Endothelial cell of umbilical vein (primary cell): Measurements from ENCODE around the gene HELZ2. TPM values are rescaled to one million over a fixed set of nuclear protein-coding genes. Genes with fewer than 3 reads are reported as not detected.

Experiments
- BruUV-seq: library from RNA; stranded (reverse); fragments of 400-500 nt; replicated peaks from 2 replicates; lab custom pipeline; 2021; lab: Mats Ljungman, UMichigan
- CTCF ChIA-PET: fragments of 300-600, 350-600 bp; sonication (Branson Sonifier 250); formaldehyde crosslinking; loops from one replicate; lab custom pipeline; 2021; ENCODE audit warnings: antibody characterized with exemption, inconsistent platforms; lab: Charles Lee
- POLR2A ChIA-PET: fragments of 300-600, 350-600 bp; sonication (Branson Sonifier 250); formaldehyde crosslinking; loops from one replicate; lab custom pipeline; 2021; ENCODE audit warnings: antibody characterized with exemption, inconsistent platforms; lab: Charles Lee
- DNase-seq: peaks from one replicate; pipeline ENCODE4 v3.0.0-alpha.2; 2011; ENCODE audit warnings: low read depth, low spot score
- FAIRE-seq: peaks from 2 replicates; lab custom pipeline; 2011; peaks lifted over from hg19 to GRCh38; lab: Jason Lieb, UNC
- H2AFZ ChIP-seq: 2 replicates; pipeline ENCODE4 v1.6.0; 2012; ENCODE audit warnings: low read depth, low read length, control low read depth, inconsistent platforms
- H3K27ac ChIP-seq: 2 replicates; pipeline ENCODE4 v1.5.1; 2011; ENCODE audit warnings: low read depth, mild to moderate bottlenecking, control low read depth, low read length, moderate library complexity; ENCODE audit not compliant: insufficient read depth
- H3K27me3 ChIP-seq, 2 experiments: 2 replicates each; pipeline versions ENCODE4 v1.6.0 to v1.6.1; 2011; ENCODE audit warnings: low read length in 2 of 2, mixed read lengths in 1 of 2; ENCODE audit not compliant: control insufficient read depth in 2 of 2, insufficient read depth in 2 of 2
- H3K36me3 ChIP-seq, 2 experiments: 2 replicates in 1 of 2; 3 replicates in 1 of 2; pipeline ENCODE4 v1.5.1; 2011; ENCODE audit warnings: low read length in 2 of 2, mild to moderate bottlenecking in 1 of 2, moderate library complexity in 1 of 2; ENCODE audit not compliant: control insufficient read depth in 2 of 2, insufficient read depth in 2 of 2; ENCODE audit errors: extremely low read depth in 1 of 2
- H3K4me1 ChIP-seq: 3 replicates; pipeline ENCODE4 v1.5.1; 2011; ENCODE audit warnings: mild to moderate bottlenecking, low read length; ENCODE audit not compliant: control insufficient read depth, insufficient read depth; ENCODE audit errors: extremely low read depth
- H3K4me2 ChIP-seq: 2 replicates; pipeline ENCODE4 v1.6.1; 2011; ENCODE audit warnings: low read length, control low read depth, mixed read lengths; ENCODE audit not compliant: insufficient read depth
- H3K4me3 ChIP-seq, 3 experiments: fragments of 200-600 bp in 1 of 3; sonication (generic), shearing (Covaris generic) in 1 of 3; replicated peaks in 1 of 3; 2 replicates each; pipeline ENCODE4 v1.5.1; 2011 to 2016; ENCODE audit warnings: control low read depth in 3 of 3, low read length in 3 of 3, mild to moderate bottlenecking in 2 of 3, inconsistent platforms in 1 of 3, low read depth in 1 of 3, moderate library complexity in 1 of 3; ENCODE audit not compliant: insufficient read depth in 1 of 3
- H3K79me2 ChIP-seq: 2 replicates; pipeline ENCODE4 v1.6.0; 2012; ENCODE audit warnings: low read length, inconsistent platforms; ENCODE audit not compliant: control insufficient read depth, insufficient read depth
- H3K9ac ChIP-seq: replicated peaks from 2 replicates; pipeline ENCODE3; 2011; ENCODE audit warnings: low read length, control low read depth; ENCODE audit not compliant: insufficient read depth; ENCODE audit errors: extremely low read depth
- H3K9me1 ChIP-seq: replicated peaks from 3 replicates; pipeline ENCODE4 v1.6.0; 2011; ENCODE audit warnings: mild to moderate bottlenecking, low read length; ENCODE audit not compliant: control insufficient read depth, insufficient read depth; ENCODE audit errors: extremely low read depth
- H3K9me3 ChIP-seq: replicated peaks from 2 replicates; pipeline ENCODE4 v1.5.1; 2012; ENCODE audit warnings: low read length, inconsistent platforms; ENCODE audit not compliant: control insufficient read depth, insufficient read depth
- H4K20me1 ChIP-seq: replicated peaks from 2 replicates; pipeline ENCODE3; 2011; ENCODE audit warnings: mild to moderate bottlenecking, low read length; ENCODE audit not compliant: control insufficient read depth, insufficient read depth; ENCODE audit errors: extremely low read depth
- CTCF ChIP-seq, 2 donors: IDR thresholded peaks; 1 replicate in 1 of 2; 2 replicates in 1 of 2; pipeline ENCODE4 v1.5.1; 2011; ENCODE audit warnings: low read length in 2 of 2, mild to moderate bottlenecking in 2 of 2, moderate library complexity in 2 of 2, control low read depth in 1 of 2, inconsistent platforms in 1 of 2, low read depth in 1 of 2; ENCODE audit not compliant: insufficient read depth in 1 of 2; ENCODE audit errors: extremely low read depth in 1 of 2
- FOS ChIP-seq: IDR thresholded peaks from 2 replicates; pipeline ENCODE4 v1.6.1; 2011; ENCODE audit warnings: mild to moderate bottlenecking, low read length, moderate library complexity, borderline replicate concordance; ENCODE audit not compliant: insufficient read depth
- GATA2 ChIP-seq: IDR thresholded peaks from 2 replicates; pipeline ENCODE4 v1.7.0; 2011; ENCODE audit warnings: low read depth, mild to moderate bottlenecking, moderate library complexity, mixed read lengths, low read length; ENCODE audit not compliant: insufficient read length, insufficient read depth
- MYC ChIP-seq: IDR thresholded peaks from one replicate; pipeline ENCODE4 v1.6.1; 2011; ENCODE audit warnings: mild to moderate bottlenecking, low read depth, low read length
- POLR2AphosphoS5 ChIP-seq: IDR thresholded peaks from 2 replicates; pipeline ENCODE4 v1.6.1; 2012; ENCODE audit warnings: low read depth, mild to moderate bottlenecking, control low read depth, low read length, moderate library complexity; ENCODE audit not compliant: insufficient read depth
- dilution Hi-C: fragments of 300-500 bp; cut with MboI; formaldehyde crosslinking; loops from one replicate; pipeline ENCODE4 v1.15.0; 2019; ENCODE audit warnings: low sequenced_read_pairs; ENCODE audit not compliant: extremely low pct_ligation_motif_present
- intact Hi-C: fragments of 100-400 bp; cut with micrococcal nuclease; formaldehyde crosslinking; loops from one replicate; pipeline ENCODE4 v1.10.0; 2022
- polyA plus RNA-seq, 4 experiments: library from polyadenylated mRNA; depleted of rRNA in 3 of 4; stranded (reverse) in 3 of 4; unstranded in 1 of 4; fragments of >200 nt; gene quantifications; 2 replicates each; pipeline versions ENCODE4 v1.2.1 to v1.2.3, GENCODE V29; 2011 to 2012; ENCODE audit warnings: missing spikeins in 1 of 4
- total RNA-seq: library from RNA; stranded (reverse); gene quantifications from 2 replicates; pipeline ENCODE4 v1.2.3, GENCODE V29; 2021

The HELZ2 gene
- total and polyA plus RNA-seq, 2 donors (not counting 3 experiments of a cell fraction or from before 2014, with no cell fraction given) = 10.6 to 33.2 TPM

GRCh38 chr20:63539092-63539430 lies 35.0 kb downstream of the HELZ2 start:
- ChIA-PET POLR2A (interaction anchor here (1.5 kb wide), 1 partner anchor 35 kb away, joined by 5 read pairs; the partner anchor contains the start of gene HELZ2), CTCF (interaction anchor here (0.8 to 5.7 kb wide), 11 partner anchors 8 to 583 kb away, joined by 3 to 89 read pairs (median 12); partner anchors contain the start of genes HELZ2, PPDPF, SRMS and TPD52L2)
- H3K79me2 ChIP-seq = no peaks in the 10 kb centered on the region
- no peak overlapping the region for H3K27ac ChIP-seq
- H4K20me1 ChIP-seq = no peaks in the 10 kb centered on the region
- no peaks in the 10 kb centered on the region for H3K9me1 ChIP-seq
- no peak for TF ChIP-seq FOS
- TF ChIP-seq GATA2 = no peak
- no peak for TF ChIP-seq POLR2AphosphoS5
- no peak for TF ChIP-seq MYC
- no peak for TF ChIP-seq CTCF (IDR thresholded peaks at IDR 0.05; ENCODE audit: extremely low read depth in 1 of 2, insufficient read depth in 1 of 2, low read depth in 1 of 2, low read length in 2 of 2)
- no peaks in the 10 kb centered on the region for H3K9me3 ChIP-seq
- no peak overlapping the region for H3K4me2 ChIP-seq
- FAIRE-seq (no peak), DNase-seq (no peak)
- no peak overlapping the region for H2AFZ ChIP-seq
- H3K36me3 ChIP-seq = no peaks in the 10 kb centered on the region
- H3K9ac ChIP-seq = no peak overlapping the region
- no peaks in the 10 kb centered on the region for H3K27me3 ChIP-seq
- intact Hi-C loops = loop anchor here (2.0 kb wide), 2 partner anchors 236 to 518 kb away; no protein-coding TSS in a partner anchor
- BruUV-seq = no TSS peak
- H3K4me3 ChIP-seq = no peak overlapping the region
- dilution Hi-C loops = no loop called here
- H3K4me1 ChIP-seq = no peaks in the 10 kb centered on the region
